Activated CD8-positive, alpha-beta memory T cell treated with anti-CD3 and anti-CD28 coated beads for 1 hour (primary cell): Measurements from ENCODE around the gene ETV6.

Experiments used
- DNase-seq, 2 donors: peaks; one replicate each; pipeline ENCODE4 v3.0.0-alpha.2; 2020; ENCODE audit warnings: low read depth in 1 of 2; ENCODE audit errors: extremely low read depth in 1 of 2

The ETV6 gene

DNA sequence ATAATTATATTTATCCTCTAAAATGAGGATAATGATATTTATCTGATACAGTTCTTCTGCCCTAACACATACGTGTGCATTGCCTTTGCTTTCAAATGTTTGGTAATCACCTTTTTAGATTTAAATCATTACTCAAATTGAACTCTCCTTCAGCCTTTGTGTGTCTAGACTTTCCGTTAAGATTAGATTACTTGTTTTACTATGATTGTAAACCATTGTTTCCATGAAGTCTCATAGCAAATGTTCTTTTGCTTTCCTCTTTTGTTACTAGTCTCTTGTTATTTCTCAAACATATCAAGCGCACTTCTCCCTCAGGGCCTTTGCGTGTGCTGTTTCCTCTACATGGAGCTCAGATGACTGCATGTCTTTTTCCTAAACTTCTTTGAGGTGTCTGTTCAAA, 63.7 kb downstream of the ETV6 start:
- DNase-seq = no peak

DNA sequence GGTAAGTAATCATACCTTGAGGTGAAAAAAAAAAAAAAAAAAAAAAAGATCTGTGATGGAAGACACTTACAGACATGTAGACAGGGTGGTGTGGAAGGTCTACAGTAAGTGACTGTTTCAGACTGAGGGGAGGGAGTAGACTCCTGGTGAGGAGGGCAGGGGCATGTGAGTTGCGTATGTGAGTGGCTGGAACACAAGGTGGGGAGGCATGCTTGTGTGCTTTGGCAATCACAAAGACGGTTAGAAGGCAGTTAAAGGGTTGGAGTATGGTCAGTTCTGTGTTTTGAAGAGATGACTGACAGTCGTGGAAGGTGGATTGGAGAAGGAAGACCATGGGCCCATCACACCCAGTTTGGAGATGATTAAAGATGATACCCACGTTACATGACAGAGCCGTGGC, 65.2 kb downstream of the ETV6 start:
- no peak for DNase-seq

DNA sequence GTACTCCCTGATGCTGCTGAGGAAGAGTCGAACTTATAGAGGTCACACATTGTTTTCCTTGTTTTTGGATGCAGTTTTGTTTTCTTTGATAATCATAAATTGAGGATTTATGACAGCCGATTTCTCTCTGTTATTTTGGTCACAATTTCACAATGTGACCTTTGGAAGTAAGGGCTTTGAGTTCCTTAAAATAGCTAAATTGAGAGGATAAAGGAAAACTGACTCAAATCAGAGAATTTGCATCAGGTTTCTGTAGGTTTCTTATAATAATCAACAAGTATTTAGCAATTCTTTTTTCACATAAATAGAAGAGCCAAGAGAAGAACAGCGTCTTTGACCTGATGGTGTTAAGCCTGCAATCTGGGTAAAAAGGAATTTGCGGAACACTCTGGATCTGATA, 66.1 kb downstream of the ETV6 start:
- DNase-seq = no peak

DNA sequence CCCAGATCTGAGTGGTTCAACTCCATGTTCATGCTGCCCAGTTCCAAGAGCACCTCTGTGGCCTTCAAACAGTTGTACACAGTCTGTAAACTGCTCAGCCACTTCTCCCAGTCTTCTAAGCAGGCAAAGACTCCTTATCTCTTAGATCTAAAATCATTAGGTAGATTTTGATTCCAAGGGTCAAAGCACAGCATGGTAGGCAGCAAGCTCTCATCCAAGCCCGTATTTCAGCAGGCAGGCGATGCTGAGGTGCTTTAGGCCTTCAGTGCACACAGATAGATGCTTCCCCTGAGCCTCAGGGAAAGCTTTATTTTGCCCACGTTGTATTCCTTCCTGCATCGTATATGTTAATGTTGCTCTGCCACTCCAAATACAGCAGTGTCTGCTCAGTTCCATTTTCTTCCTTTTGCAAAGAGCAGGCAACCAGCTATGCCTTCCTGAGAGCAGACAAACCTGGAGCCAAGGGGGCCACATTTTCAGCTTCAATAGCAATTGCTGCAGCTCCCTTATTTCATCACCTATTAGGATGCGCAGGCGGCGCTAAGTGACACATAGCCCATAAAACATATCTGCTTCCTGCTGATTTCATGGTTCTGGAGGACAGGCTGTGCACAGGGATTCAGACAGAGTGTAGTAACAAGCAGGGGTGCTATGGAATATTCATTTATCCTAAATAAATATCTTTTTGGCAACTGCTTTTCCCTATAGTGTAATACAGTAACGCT, 67.5 kb downstream of the ETV6 start:
- no peak for DNase-seq

DNA sequence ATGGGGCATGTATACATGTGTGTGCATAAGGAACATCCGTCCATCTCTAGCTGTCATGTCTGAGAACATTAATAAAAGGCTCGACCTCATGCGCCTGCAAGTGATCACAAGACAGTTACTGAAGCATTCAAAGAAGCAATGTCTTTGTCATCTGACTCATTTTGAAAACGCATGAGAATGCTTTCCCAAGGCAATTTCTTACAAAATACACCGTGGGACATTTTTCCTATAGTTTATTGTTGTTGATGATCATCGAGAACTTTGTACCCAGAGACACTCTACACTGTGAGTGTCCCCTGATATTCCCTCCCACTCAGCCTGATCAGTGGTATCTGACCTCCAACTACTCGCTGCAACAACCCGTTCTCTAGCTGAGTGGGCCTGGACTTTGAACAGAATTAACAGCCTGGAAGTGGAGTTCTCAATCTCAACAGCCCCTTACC, 68.1 kb downstream of the ETV6 start:
- DNase-seq = no peak

DNA sequence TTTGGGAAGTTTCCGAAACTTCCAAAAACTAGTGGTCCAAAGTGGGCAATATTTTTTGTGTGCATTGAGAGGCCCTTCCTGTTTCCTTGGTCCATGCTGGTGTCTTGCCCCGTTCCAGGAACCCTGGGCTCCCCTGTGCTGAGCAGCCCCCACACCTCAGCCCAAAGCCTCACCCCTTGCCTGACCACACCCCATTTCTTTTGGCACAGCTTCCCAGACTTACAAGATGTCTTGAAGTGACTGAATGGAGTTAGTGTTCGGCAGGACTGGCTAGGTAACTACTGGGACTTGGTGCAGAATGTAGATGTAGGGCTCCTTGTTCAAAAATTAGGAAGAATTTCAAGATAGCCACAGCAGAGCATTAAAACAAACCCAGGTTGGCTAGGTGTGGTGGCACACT, 68.6 kb downstream of the ETV6 start:
- no peak for DNase-seq

DNA sequence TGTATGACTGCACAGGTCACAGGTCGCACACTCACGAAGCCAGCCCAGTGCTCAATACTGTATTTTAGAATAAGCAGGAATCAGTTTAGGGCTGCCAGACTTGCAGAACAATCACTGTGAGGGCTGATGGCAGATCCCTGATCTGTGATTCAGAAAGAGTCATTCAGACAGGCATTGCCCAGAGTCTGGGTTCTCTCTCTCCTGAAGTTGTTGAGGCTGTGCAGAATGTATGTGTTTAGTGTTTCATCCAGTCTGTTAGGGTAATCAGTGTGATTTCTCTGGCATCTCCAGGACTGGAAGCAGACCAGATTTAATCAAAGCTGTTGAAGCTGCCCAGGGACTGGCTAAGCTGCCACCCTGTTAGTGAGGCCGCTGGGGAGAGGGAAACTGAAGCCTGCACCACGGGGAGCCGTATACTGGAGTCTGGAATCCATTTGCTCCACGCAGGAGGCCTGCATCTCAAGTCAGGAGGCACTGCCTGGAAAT, 69.3 kb downstream of the ETV6 start:
- no peak for DNase-seq

DNA sequence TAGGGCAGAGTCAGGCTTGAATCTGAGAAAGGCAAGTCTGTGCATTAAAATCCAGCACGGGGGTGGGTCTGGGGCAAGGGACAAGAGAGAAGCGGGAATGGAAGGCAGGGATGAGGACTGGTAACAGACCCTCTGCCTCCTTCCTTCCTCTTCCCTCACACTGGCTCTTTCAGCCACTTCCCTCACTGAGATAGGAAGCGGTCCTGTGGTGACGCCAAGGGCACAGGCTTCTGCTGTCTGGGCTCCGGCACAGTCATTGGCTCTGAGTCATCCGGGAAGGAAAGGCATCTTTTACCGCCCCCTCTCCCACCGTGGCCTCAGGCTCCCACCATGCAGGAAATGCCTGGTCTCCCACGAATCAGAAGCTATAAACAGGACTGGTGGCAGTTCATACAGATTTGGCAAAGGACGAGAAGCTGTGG, 70.2 kb downstream of the ETV6 start:
- DNase-seq = peak in 1 of 2 donors; percentile 4

DNA sequence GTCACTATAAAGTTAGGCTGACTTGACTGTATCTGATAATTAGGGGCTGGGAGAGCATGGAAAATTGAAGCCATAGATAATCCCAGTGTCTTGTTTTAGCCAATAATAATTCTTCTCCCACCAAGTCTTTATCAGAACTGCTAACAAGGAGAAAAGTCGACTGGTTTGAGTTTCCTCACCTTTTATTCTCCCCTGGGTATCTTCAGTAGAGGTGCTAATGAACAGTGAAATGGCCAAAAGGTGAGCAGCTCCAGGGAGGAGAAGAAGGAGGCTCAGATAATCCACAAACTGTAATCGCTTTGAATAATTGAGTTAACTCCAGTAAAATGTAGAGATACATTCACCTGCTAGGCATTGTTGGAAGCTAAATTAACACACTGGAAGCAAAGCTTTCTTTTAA, 72.6 kb downstream of the ETV6 start:
- DNase-seq = no peak

DNA sequence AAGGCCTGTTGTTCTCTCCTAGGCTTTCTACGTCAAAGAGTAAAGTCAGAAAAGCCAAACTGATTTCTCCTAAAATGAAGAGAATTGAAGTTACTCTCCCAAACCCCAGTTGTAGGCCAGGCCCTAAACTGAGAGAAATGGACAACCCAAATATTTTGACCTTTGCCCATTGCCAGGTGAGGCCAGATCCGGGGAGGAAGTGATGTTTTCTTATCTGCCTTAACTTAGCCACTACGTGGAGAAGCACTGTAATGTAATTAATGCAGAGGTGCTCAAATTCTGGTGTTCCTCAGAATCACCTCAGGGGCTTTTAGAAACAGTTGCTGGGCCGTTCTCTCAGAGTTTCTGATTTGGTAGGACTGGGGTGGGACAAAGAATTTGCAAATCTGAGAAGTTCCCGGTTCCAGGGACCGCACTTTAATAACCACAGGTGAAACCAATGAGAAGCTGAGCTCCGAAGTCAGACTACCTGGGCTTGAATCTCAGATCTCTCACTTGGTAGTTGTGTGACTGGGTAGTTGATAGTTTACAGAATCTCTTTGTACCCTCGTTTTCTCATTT, 73.2 kb downstream of the ETV6 start:
- DNase-seq = no peak

DNA sequence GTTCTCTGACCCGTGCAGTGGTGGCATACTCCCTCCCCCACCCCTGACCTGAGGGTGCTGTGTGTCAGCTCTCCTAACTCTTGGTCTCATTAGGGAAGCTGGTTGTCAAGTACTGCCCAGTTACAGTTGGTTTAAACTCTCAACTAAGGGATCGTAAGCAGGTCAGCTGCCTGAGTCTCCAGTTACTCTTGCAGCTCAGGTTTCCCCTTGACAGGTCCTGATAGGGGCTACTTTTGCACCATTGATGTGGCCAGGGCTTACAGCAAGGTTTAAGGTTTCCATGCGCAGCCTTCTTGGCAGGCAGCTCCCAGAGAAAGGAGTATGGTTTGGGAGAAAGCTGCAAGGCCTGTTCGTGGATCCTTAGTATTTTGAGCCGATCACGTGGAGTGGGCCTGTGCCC, 74.5 kb downstream of the ETV6 start:
- DNase-seq = no peak

DNA sequence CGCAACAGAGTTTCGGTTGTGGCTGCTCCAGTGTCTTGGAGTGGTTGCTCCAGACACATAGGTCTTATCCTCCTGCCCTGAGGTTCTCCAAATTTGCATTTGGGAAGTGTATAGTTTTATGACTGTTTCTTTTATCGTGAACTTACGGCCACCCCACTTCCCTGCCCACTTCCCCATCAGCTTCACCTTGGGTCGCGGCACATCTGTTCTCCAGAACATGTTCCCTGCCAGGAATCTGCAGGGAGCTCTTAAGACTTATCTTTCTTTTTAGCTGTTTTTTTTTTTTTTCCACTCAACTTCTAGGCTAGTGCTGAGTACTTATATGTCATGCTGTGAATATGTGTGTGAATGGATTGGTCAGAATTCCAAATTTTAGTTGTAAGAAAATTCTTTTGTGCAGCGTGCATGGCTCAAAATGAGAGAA, 75.4 kb downstream of the ETV6 start:
- no peak for DNase-seq

DNA sequence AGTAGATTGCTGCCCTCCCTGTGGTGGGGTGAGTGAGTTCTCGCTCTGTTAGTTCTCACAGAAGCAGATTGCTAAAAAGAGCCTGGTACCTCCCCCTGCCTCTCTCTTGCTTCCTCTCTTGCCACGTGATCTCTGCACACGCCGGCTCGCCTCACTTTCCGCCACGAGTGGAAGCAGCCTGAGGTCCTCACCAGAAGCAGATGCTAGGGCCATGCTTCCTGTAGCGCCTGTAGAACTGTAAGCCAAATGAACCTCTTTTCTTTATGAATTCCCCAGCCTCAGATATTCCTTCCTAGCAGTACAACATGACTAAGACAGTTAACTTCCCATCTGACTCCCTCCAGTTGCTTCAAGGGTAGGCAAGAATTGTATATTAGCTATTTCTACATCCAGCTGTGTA, 76.2 kb downstream of the ETV6 start:
- DNase-seq = no peak

DNA sequence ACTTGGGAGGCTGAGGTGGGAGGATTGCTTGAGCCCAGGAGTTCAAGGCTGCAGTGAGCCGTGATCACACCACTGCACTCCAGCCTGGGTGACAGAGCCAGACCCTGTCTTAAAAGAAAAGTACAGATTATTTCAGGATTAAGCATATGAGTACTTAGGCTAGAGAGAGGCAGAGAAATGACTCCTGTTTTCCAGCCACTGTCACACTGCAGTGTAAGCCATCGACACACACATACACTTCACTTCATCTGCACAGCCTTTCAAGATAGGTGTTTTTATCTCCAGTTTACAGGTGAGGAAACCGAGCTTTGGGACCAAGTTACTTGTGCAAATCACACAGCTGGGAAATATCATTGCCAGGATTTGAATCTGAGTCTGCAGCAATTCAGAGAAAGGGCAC, 77.2 kb downstream of the ETV6 start:
- DNase-seq = no peak

DNA sequence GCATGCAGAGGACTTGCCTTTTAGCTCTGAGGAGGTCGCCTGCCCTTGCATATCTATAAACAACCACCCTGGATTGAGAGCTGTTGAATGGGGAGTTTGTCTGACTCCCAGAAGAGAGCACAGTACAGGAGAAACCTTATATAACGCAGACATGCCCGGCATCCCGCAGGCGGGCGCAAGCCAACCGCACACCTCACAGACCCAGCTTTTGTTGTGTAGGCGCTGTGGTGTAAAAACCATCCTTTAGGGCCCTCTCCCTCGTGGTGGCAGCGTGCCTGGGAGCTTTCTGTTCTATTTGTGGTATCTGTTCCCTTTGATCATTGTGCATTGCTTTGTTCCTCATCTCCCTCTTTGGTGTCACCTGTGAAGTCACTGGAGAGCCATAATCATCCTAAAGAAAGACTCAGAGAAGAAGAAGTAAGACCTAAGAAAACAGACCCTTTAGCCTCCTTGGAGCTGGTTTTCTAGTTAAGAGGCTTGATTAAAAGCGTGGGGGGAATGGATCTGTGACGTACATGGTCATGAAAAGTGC, 77.7 kb downstream of the ETV6 start:
- no peak for DNase-seq

DNA sequence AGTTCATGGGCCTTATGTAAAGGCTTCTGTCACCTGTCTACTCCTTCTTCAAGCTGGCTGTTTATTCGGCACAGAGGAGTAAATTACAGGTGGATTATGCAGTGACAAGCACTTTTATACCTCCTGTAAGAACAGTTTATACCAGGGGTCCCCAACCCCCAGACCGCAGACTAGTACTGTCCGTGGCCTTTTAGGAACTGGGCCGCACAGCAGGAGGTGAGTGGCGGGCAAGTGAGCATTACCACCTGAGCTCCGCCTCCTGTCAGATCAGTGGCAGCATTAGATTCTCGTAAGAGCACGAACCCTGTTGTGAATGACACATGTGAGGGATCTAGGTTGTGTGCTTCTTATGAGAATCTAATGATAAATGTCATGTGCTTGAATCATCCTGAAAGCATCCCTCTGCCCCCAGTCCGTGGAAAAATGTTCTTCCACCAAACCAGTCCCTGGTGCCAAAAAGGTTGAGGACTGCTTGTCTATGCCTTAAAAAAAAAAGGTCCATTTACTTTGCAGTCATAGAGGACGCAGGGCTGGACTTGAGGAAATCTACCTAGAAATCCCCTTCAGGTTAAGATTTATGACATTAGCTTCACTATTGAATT, 78.8 kb downstream of the ETV6 start:
- no peak for DNase-seq

DNA sequence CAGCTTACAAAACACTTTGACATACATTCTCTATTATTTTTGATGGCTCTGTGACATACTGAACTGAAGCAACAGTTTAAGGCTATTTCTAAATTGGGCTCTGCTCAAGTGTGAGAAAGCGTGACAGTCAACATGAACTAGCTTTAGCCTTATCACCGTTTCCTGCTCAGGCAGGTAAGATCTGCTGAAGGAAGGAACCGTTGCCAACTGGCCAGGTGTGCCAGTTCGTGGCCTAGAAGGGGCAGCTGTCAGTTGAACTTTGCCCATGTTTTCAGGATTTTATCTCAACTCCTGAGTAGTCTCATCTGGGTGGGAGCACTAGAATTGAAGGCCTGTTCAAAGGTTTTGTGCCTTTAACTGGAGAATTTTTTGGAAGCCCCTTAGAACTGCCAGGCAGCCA, 79.5 kb downstream of the ETV6 start:
- DNase-seq = no peak

DNA sequence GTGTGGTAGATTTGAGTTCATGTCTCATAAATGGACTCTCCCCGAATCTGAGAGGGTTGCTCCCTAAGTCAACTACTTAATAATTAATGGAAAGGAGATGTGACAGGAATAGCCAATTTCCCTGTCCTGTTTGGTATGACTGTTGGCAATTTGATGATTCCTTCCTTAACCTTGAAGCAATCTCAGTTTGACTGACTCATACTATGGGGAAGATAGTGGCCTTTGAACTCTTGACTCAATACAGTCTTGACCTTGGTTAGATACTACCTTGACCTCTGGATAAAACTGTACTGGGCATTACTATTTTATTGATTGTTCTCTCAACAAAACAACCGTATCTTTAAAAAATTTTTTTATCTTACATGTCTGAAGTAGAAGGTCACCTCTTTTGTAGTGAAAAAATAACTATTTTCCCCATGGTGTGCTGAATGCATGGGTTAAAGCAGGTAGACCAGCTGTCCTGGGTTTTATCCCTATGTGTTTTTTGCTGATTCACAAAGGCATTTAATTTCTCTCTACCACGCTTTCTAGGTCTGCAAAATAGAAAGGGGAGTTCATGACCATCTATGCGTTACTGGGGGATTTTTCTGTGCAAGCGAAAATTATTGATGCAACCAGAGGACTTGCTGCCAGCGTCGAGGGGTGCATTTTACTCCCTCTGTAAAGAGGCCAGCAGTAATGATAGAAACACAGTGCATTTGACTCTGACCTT, 80.1 kb downstream of the ETV6 start:
- DNase-seq = no peak

DNA sequence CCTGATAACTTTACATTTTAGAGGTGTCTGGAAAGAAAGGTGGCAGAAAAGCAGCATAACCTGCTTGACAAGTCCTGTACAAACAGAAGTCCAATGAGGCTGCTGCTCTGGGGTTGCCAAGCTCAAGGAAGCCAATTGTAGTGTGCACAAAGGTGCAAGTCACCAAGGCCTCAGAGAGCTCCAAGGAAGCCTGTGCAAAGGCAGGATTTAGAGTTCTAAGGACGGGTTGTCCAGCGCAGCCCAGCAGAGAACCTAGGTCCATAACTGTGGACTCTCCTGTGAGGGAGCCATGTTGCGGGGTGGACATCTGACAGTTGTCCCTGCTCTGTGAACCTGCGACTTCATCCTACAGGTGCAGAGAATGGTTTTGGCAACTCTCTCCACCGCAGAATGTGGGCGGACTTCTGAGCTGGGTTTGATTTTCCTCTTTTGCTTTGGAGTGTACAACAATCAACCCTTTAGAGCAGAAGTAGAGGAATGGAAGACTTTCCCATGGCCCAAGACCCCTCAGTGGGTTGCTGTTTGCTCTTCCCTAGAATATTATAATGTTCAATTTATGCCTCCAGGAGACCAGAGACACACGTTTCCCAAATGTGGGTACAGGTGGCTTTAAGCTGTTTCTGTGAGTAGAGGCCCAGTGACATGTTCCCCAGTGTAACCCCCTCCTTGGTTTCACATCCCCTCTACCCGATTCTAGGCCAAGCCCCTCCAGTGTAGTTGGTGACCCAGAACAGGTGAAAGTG, 81.0 kb downstream of the ETV6 start:
- DNase-seq = no peak

DNA sequence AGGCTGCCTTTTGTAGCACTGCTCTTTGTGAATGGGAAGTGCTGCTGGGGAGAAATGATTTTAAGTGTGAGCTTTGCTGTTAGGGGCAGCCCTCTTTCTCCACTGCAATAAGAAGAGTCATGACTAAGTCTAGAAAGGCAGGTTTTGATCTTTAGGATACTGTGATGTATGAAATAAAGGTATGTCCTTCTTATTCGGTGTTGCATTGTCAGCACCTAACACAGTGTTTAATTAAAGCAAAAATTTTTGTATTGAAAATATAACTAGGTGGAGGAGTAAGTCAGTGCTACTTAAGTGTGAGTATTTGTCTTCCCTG, 81.5 kb downstream of the ETV6 start:
- DNase-seq = no peak

DNA sequence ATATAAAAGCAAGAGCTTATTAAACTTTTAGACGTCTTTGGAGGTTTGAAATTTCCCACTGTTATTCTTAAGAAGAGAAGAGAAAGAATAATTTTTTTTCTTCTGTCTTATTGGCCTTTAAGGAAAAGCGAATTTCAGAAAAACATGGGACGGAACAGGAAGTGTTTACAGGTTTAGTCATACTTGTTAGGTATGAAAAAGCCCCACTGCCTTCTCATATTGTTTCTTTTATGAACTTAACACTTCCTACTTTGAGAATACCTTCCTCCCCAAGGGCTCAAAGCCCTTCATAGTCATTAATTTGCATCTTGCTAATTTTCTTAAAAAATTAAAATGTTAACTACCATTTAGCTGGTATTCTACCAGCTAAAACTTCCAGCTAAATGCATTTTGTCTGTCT, 82.0 kb downstream of the ETV6 start:
- no peak for DNase-seq
